WERI-Rb-1 (cell line): Measurements from ENCODE around the gene CFAP210.
A peak's percentile ranks its signal among the peaks of the same experiment; 100 is the strongest.

Source experiments
- DNase-seq: peaks from one replicate; pipeline ENCODE4 v3.0.0-alpha.2; 2020
- H3K27ac ChIP-seq: fragments of 250-450 bp; sonication (Bioruptor Pico); 2 replicates; pipeline ENCODE4 v1.5.1; 2020; ENCODE audit warnings: mild to moderate bottlenecking, moderate library complexity
- H3K27me3 ChIP-seq: fragments of 250-450 bp; sonication (Bioruptor Pico); 2 replicates; pipeline ENCODE4 v1.5.1; 2021; ENCODE audit warnings: mild to moderate bottlenecking, low read depth, moderate library complexity; ENCODE audit not compliant: insufficient read depth, severe bottlenecking
- H3K36me3 ChIP-seq: fragments of 250-450 bp; sonication (Bioruptor Pico); 2 replicates; pipeline ENCODE4 v1.5.1; 2020; ENCODE audit warnings: mild to moderate bottlenecking, moderate library complexity
- H3K4me3 ChIP-seq: 2 replicates; pipeline ENCODE4 v1.5.1; 2011; ENCODE audit warnings: low read depth, mild to moderate bottlenecking, control low read depth, low read length
- H3K9me3 ChIP-seq: fragments of 250-450 bp; sonication (Bioruptor Pico); 2 replicates; pipeline ENCODE4 v1.5.1; 2021; ENCODE audit warnings: mild to moderate bottlenecking, moderate library complexity; ENCODE audit not compliant: severe bottlenecking
- CTCF ChIP-seq: IDR thresholded peaks from 2 replicates; pipeline ENCODE4 v1.5.1; 2011; ENCODE audit warnings: low read depth, mild to moderate bottlenecking, control low read depth, inconsistent platforms, low read length

CFAP210 gene

GRCh38 chr2:169694113-169694893 is at the start of gene CFAP210, which contains the start of gene PHOSPHO2:
Gene CFAP210, minus strand, starts transcription at chr2:169694405. Its CDS starts 78 bp downstream, at chr2:169694327.
Gene PHOSPHO2, plus strand, starts transcription at chr2:169694469. Its CDS starts 6,503 bp downstream, at chr2:169700972.
- H3K27me3 ChIP-seq, result no peaks in the 10 kb centered on the region
- peaks cover 15% of the 10 kb centered on the region for H3K36me3 ChIP-seq
- H3K4me3 ChIP-seq, result peak within 1 kb of the TSS; percentile 79
- no peaks in the 10 kb centered on the region for H3K9me3 ChIP-seq
- peak within 1 kb of the TSS; percentile 94 for H3K27ac ChIP-seq
- no peak for TF ChIP-seq CTCF
- DNase-seq, result peak; percentile 98

GRCh38 chr2:169743549-169743948 is 49.3 kb upstream of the CFAP210 start:
- Histone ChIP-seq H3K27ac (peak overlapping the region; percentile 51), H3K4me3 (no peak overlapping the region), H3K27me3 (no peaks in the 10 kb centered on the region), H3K9me3 (no peaks in the 10 kb centered on the region), H3K36me3 (peaks cover 78% of the 10 kb centered on the region)
- peak; percentile 72 for DNase-seq
- TF ChIP-seq CTCF, result no peak

GRCh38 chr2:169739351-169739750 is 45.1 kb upstream of the CFAP210 start:
- no peaks in the 10 kb centered on the region for H3K27me3 ChIP-seq
- H3K36me3 ChIP-seq, result peaks cover 75% of the 10 kb centered on the region
- no peaks in the 10 kb centered on the region for H3K9me3 ChIP-seq
- no peak for DNase-seq
- no peak overlapping the region for H3K4me3 ChIP-seq
- TF ChIP-seq CTCF, result no peak
- H3K27ac ChIP-seq, result no peak overlapping the region

GRCh38 chr2:169738566-169739229 is 44.5 kb upstream of the CFAP210 start:
- TF ChIP-seq CTCF, result no peak
- H3K4me3 ChIP-seq, result no peak overlapping the region
- DNase-seq, result no peak
- H3K36me3 ChIP-seq, result peaks cover 69% of the 10 kb centered on the region
- no peak overlapping the region for H3K27ac ChIP-seq
- H3K27me3 ChIP-seq, result no peaks in the 10 kb centered on the region
- H3K9me3 ChIP-seq, result no peaks in the 10 kb centered on the region

- H3K4me3 ChIP-seq, result no peak overlapping the region
- H3K27ac ChIP-seq, result no peak overlapping the region
- no peak for TF ChIP-seq CTCF
- H3K27me3 ChIP-seq, result no peaks in the 10 kb centered on the region
- no peaks in the 10 kb centered on the region for H3K9me3 ChIP-seq
- peaks cover 58% of the 10 kb centered on the region for H3K36me3 ChIP-seq
- DNase-seq, result no peak
These were observed 42.7 kb upstream of the CFAP210 start for GRCh38 chr2:169736902-169737301.
